NT2/D1 (cell line): Measurements from ENCODE around the gene ZNF430.

ENCODE experiments used
- SUZ12 ChIP-seq: IDR thresholded peaks from 2 replicates; pipeline ENCODE4 v1.6.1; 2011; ENCODE audit not compliant: insufficient read length, insufficient read depth; ENCODE audit errors: extremely low read depth
- YY1 ChIP-seq: IDR thresholded peaks from 2 replicates; pipeline ENCODE4 v1.6.1; 2011; ENCODE audit not compliant: insufficient read length, insufficient read depth
- ZNF274 ChIP-seq: IDR thresholded peaks from 2 replicates; pipeline ENCODE4 v1.6.1; 2011; ENCODE audit warnings: mild to moderate bottlenecking, low read depth, low read length

DNA sequence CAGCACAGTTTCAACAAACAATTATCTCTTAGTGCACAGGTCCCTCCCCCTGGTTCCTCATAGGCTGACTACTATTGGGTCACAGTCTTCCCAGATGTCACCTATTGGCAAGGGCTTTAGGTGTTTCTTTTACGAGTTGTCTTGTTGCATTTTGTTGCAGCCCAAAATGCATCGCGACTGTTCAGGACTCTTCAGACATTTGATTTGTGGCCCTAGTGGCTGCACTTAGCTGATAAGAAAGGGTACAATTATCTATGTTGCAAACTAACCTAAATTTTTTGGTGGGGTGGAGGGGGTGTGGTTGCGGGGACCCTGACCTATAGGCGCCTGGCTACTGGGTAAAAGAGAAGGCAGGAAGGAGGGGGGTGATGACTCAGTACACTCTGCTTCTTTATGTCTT lies 32.4 kb downstream of the ZNF430 start:
- TF ChIP-seq ZNF274 (no peak), YY1 (no peak), SUZ12 (no peak)
